Endothelial cell of umbilical vein (primary cell): ENCODE results near the gene PREP. TPM values are rescaled to one million over a fixed set of nuclear protein-coding genes. Genes with fewer than 3 reads are reported as not detected.

ENCODE experiments used
- BruUV-seq: library from RNA; stranded (reverse); fragments of 400-500 nt; replicated peaks from 2 replicates; lab custom pipeline; 2021; lab: Mats Ljungman, UMichigan
- CTCF ChIA-PET: fragments of 300-600, 350-600 bp; sonication (Branson Sonifier 250); formaldehyde crosslinking; loops from one replicate; lab custom pipeline; 2021; ENCODE audit warnings: antibody characterized with exemption, inconsistent platforms; lab: Charles Lee
- POLR2A ChIA-PET: fragments of 300-600, 350-600 bp; sonication (Branson Sonifier 250); formaldehyde crosslinking; loops from one replicate; lab custom pipeline; 2021; ENCODE audit warnings: antibody characterized with exemption, inconsistent platforms; lab: Charles Lee
- DNase-seq: peaks from one replicate; pipeline ENCODE4 v3.0.0-alpha.2; 2011; ENCODE audit warnings: low read depth, low spot score
- FAIRE-seq: peaks from 2 replicates; lab custom pipeline; 2011; peaks lifted over from hg19 to GRCh38; lab: Jason Lieb, UNC
- H2AFZ ChIP-seq: 2 replicates; pipeline ENCODE4 v1.6.0; 2012; ENCODE audit warnings: low read depth, low read length, control low read depth, inconsistent platforms
- H3K27ac ChIP-seq: 2 replicates; pipeline ENCODE4 v1.5.1; 2011; ENCODE audit warnings: low read depth, mild to moderate bottlenecking, control low read depth, low read length, moderate library complexity; ENCODE audit not compliant: insufficient read depth
- H3K27me3 ChIP-seq, 2 experiments: 2 replicates each; pipeline versions ENCODE4 v1.6.0 to v1.6.1; 2011; ENCODE audit warnings: low read length in 2 of 2, mixed read lengths in 1 of 2; ENCODE audit not compliant: control insufficient read depth in 2 of 2, insufficient read depth in 2 of 2
- H3K36me3 ChIP-seq, 2 experiments: 2 replicates in 1 of 2; 3 replicates in 1 of 2; pipeline ENCODE4 v1.5.1; 2011; ENCODE audit warnings: low read length in 2 of 2, mild to moderate bottlenecking in 1 of 2, moderate library complexity in 1 of 2; ENCODE audit not compliant: control insufficient read depth in 2 of 2, insufficient read depth in 2 of 2; ENCODE audit errors: extremely low read depth in 1 of 2
- H3K4me1 ChIP-seq: 3 replicates; pipeline ENCODE4 v1.5.1; 2011; ENCODE audit warnings: mild to moderate bottlenecking, low read length; ENCODE audit not compliant: control insufficient read depth, insufficient read depth; ENCODE audit errors: extremely low read depth
- H3K4me2 ChIP-seq: 2 replicates; pipeline ENCODE4 v1.6.1; 2011; ENCODE audit warnings: low read length, control low read depth, mixed read lengths; ENCODE audit not compliant: insufficient read depth
- H3K4me3 ChIP-seq, 3 experiments: fragments of 200-600 bp in 1 of 3; sonication (generic), shearing (Covaris generic) in 1 of 3; replicated peaks in 1 of 3; 2 replicates each; pipeline ENCODE4 v1.5.1; 2011 to 2016; ENCODE audit warnings: control low read depth in 3 of 3, low read length in 3 of 3, mild to moderate bottlenecking in 2 of 3, inconsistent platforms in 1 of 3, low read depth in 1 of 3, moderate library complexity in 1 of 3; ENCODE audit not compliant: insufficient read depth in 1 of 3
- H3K79me2 ChIP-seq: 2 replicates; pipeline ENCODE4 v1.6.0; 2012; ENCODE audit warnings: low read length, inconsistent platforms; ENCODE audit not compliant: control insufficient read depth, insufficient read depth
- H3K9ac ChIP-seq: replicated peaks from 2 replicates; pipeline ENCODE3; 2011; ENCODE audit warnings: low read length, control low read depth; ENCODE audit not compliant: insufficient read depth; ENCODE audit errors: extremely low read depth
- H3K9me1 ChIP-seq: replicated peaks from 3 replicates; pipeline ENCODE4 v1.6.0; 2011; ENCODE audit warnings: mild to moderate bottlenecking, low read length; ENCODE audit not compliant: control insufficient read depth, insufficient read depth; ENCODE audit errors: extremely low read depth
- H3K9me3 ChIP-seq: replicated peaks from 2 replicates; pipeline ENCODE4 v1.5.1; 2012; ENCODE audit warnings: low read length, inconsistent platforms; ENCODE audit not compliant: control insufficient read depth, insufficient read depth
- H4K20me1 ChIP-seq: replicated peaks from 2 replicates; pipeline ENCODE3; 2011; ENCODE audit warnings: mild to moderate bottlenecking, low read length; ENCODE audit not compliant: control insufficient read depth, insufficient read depth; ENCODE audit errors: extremely low read depth
- EZH2 ChIP-seq: IDR thresholded peaks from 2 replicates; pipeline ENCODE4 v1.6.1; 2012; ENCODE audit warnings: borderline replicate concordance, low read depth, mild to moderate bottlenecking, moderate library complexity, low read length, inconsistent platforms; ENCODE audit not compliant: severe bottlenecking
- FOS ChIP-seq: IDR thresholded peaks from 2 replicates; pipeline ENCODE4 v1.6.1; 2011; ENCODE audit warnings: mild to moderate bottlenecking, low read length, moderate library complexity, borderline replicate concordance; ENCODE audit not compliant: insufficient read depth
- GATA2 ChIP-seq: IDR thresholded peaks from 2 replicates; pipeline ENCODE4 v1.7.0; 2011; ENCODE audit warnings: low read depth, mild to moderate bottlenecking, moderate library complexity, mixed read lengths, low read length; ENCODE audit not compliant: insufficient read length, insufficient read depth
- JUN ChIP-seq: IDR thresholded peaks from 2 replicates; pipeline ENCODE4 v1.6.1; 2011; ENCODE audit warnings: borderline replicate concordance, low read depth; ENCODE audit not compliant: insufficient read length, insufficient read depth
- MYC ChIP-seq: IDR thresholded peaks from one replicate; pipeline ENCODE4 v1.6.1; 2011; ENCODE audit warnings: mild to moderate bottlenecking, low read depth, low read length
- POLR2A ChIP-seq: IDR thresholded peaks from 2 replicates; pipeline ENCODE4 v1.6.1; 2012; ENCODE audit warnings: low read depth, mild to moderate bottlenecking, control low read depth, low read length
- POLR2AphosphoS5 ChIP-seq: IDR thresholded peaks from 2 replicates; pipeline ENCODE4 v1.6.1; 2012; ENCODE audit warnings: low read depth, mild to moderate bottlenecking, control low read depth, low read length, moderate library complexity; ENCODE audit not compliant: insufficient read depth
- dilution Hi-C: fragments of 300-500 bp; cut with MboI; formaldehyde crosslinking; loops from one replicate; pipeline ENCODE4 v1.15.0; 2019; ENCODE audit warnings: low sequenced_read_pairs; ENCODE audit not compliant: extremely low pct_ligation_motif_present
- intact Hi-C: fragments of 100-400 bp; cut with micrococcal nuclease; formaldehyde crosslinking; loops from one replicate; pipeline ENCODE4 v1.10.0; 2022
- polyA plus RNA-seq, 4 experiments: library from polyadenylated mRNA; depleted of rRNA in 3 of 4; stranded (reverse) in 3 of 4; unstranded in 1 of 4; fragments of >200 nt; gene quantifications; 2 replicates each; pipeline versions ENCODE4 v1.2.1 to v1.2.3, GENCODE V29; 2011 to 2012; ENCODE audit warnings: missing spikeins in 1 of 4
- total RNA-seq: library from RNA; stranded (reverse); gene quantifications from 2 replicates; pipeline ENCODE4 v1.2.3, GENCODE V29; 2021
- TF ChIP-seq, protein P1 (sequence below), 2 donors: IDR thresholded peaks; 1 replicate in 1 of 2; 2 replicates in 1 of 2; pipeline ENCODE4 v1.5.1; 2011; ENCODE audit warnings: low read length in 2 of 2, mild to moderate bottlenecking in 2 of 2, moderate library complexity in 2 of 2, control low read depth in 1 of 2, inconsistent platforms in 1 of 2, low read depth in 1 of 2; ENCODE audit not compliant: insufficient read depth in 1 of 2; ENCODE audit errors: extremely low read depth in 1 of 2
- TF ChIP-seq, protein P2 (sequence below): IDR thresholded peaks from 2 replicates; pipeline ENCODE4 v1.6.1; 2011; ENCODE audit not compliant: insufficient read depth, insufficient read length

The PREP gene
- total and polyA plus RNA-seq, 2 donors (not counting 3 experiments of a cell fraction or from before 2014, with no cell fraction given), result 17.2 to 37.7 TPM

DNA sequence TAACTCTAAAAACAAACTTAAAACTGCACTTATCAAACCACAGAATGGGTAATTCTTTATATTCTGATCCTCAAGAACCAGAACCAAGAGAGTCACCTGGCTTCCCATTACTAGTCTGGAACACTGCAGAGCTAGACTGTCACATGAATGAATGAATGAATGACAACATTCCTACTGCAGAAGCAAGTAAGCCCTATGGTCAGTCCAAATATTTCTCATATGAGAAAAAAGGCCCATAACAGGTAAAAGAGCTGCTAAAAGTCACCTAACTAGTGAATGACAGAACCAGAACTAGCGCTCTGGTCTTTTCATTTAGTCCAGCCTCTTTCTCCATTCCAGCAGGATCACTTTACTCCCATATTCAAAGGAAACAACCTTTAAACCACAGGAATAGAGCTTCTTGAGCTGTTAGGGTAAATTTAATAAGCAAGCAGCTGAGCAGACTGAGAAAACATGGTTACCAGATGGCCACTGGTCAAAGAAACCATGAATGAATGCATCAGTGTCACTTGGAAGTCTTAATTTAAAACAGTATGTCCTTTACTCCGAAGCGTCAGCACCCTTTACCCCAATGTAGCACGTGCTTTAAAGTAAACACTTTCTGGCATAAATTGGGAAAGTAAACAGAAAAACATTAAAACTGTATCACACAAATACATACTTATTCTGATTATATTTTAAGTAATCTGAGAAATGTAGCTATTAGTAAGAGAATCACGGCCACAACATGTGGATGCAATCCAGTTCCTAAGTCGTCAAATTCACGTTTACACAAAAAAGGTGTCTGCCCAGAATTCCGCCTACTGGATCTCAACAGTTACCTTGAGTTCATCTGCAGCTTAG, 1.4 kb downstream of the PREP start:
- Histone ChIP-seq H3K9me3 (no peaks in the 10 kb centered on the region), H3K4me1 (peaks cover 11% of the 10 kb centered on the region), H3K27ac (no peak overlapping the region), H3K4me3 (peak overlapping the region; percentile 69 to 97 (median 81)), H4K20me1 (no peaks in the 10 kb centered on the region), H3K27me3 (no peaks in the 10 kb centered on the region), H3K9ac (peak overlapping the region; percentile 80), H3K36me3 (peaks cover under 1% of the 10 kb centered on the region in 2 experiments), H2AFZ (no peak overlapping the region), H3K9me1 (no peaks in the 10 kb centered on the region), H3K79me2 (peaks cover 34% of the 10 kb centered on the region), H3K4me2 (peak overlapping the region; percentile 66)
- FAIRE-seq (no peak), DNase-seq (no peak)
- intact Hi-C loops, result loop anchor here (2.0 to 5.0 kb wide), 5 partner anchors 19 to 404 kb away; no protein-coding TSS in a partner anchor
- CTCF ChIA-PET, result interaction anchor here (1.3 to 2.4 kb wide), 6 partner anchors 38 to 317 kb away, joined by 5 to 27 read pairs (median 20); a partner anchor contains a TSS
- POLR2A ChIA-PET, result no interaction called here
- TF ChIP-seq, protein P1, sequence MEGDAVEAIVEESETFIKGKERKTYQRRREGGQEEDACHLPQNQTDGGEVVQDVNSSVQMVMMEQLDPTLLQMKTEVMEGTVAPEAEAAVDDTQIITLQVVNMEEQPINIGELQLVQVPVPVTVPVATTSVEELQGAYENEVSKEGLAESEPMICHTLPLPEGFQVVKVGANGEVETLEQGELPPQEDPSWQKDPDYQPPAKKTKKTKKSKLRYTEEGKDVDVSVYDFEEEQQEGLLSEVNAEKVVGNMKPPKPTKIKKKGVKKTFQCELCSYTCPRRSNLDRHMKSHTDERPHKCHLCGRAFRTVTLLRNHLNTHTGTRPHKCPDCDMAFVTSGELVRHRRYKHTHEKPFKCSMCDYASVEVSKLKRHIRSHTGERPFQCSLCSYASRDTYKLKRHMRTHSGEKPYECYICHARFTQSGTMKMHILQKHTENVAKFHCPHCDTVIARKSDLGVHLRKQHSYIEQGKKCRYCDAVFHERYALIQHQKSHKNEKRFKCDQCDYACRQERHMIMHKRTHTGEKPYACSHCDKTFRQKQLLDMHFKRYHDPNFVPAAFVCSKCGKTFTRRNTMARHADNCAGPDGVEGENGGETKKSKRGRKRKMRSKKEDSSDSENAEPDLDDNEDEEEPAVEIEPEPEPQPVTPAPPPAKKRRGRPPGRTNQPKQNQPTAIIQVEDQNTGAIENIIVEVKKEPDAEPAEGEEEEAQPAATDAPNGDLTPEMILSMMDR (IDR thresholded peaks at IDR 0.05; ENCODE audit: extremely low read depth in 1 of 2, insufficient read depth in 1 of 2, low read depth in 1 of 2, low read length in 2 of 2), result no peak
- no peak for TF ChIP-seq MYC
- TF ChIP-seq FOS, result no peak
- no peak for TF ChIP-seq POLR2AphosphoS5
- TF ChIP-seq EZH2, result no peak
- TF ChIP-seq JUN, result no peak
- no peak for TF ChIP-seq GATA2
- TF ChIP-seq, protein P2, sequence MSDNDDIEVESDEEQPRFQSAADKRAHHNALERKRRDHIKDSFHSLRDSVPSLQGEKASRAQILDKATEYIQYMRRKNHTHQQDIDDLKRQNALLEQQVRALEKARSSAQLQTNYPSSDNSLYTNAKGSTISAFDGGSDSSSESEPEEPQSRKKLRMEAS, result no peak
- TF ChIP-seq POLR2A, result no peak
- BruUV-seq, result no TSS peak
- dilution Hi-C loops, result loop anchor here (25.0 kb wide), 1 partner anchor 314 kb away; no protein-coding TSS in a partner anchor
